IPS-15b (cell line): ENCODE data around the gene TBC1D24.

Source experiments
- H3K27me3 ChIP-seq: one replicate; pipeline ENCODE4 v1.6.1; 2013; ENCODE audit warnings: low read length; ENCODE audit not compliant: control insufficient read depth, insufficient read depth
- H3K36me3 ChIP-seq: one replicate; pipeline ENCODE4 v1.6.1; 2013; ENCODE audit warnings: low read length; ENCODE audit not compliant: control insufficient read depth, insufficient read depth
- H3K4me1 ChIP-seq: one replicate; pipeline ENCODE4 v1.6.1; 2013; ENCODE audit warnings: mild to moderate bottlenecking, low read length; ENCODE audit not compliant: control insufficient read depth, insufficient read depth
- H3K4me3 ChIP-seq: one replicate; pipeline ENCODE4 v1.5.1; 2013; ENCODE audit warnings: low read depth, low read length
- H3K9ac ChIP-seq: one replicate; pipeline ENCODE4 v1.6.1; 2013; ENCODE audit warnings: low read depth, mild to moderate bottlenecking, low read length
- H3K9me3 ChIP-seq: one replicate; pipeline ENCODE4 v1.6.1; 2013; ENCODE audit warnings: mild to moderate bottlenecking, low read length; ENCODE audit not compliant: control insufficient read depth, insufficient read depth

Gene TBC1D24

GRCh38 chr16:2520784-2521531 lies 46.0 kb downstream of the TBC1D24 start:
- Histone ChIP-seq H3K36me3 (peaks cover 14% of the 10 kb centered on the region), H3K9ac (peak overlapping the region; percentile 79), H3K4me3 (peak overlapping the region; percentile 67), H3K4me1 (peaks cover 2% of the 10 kb centered on the region), H3K27me3 (no peaks in the 10 kb centered on the region), H3K9me3 (no peaks in the 10 kb centered on the region)

DNA sequence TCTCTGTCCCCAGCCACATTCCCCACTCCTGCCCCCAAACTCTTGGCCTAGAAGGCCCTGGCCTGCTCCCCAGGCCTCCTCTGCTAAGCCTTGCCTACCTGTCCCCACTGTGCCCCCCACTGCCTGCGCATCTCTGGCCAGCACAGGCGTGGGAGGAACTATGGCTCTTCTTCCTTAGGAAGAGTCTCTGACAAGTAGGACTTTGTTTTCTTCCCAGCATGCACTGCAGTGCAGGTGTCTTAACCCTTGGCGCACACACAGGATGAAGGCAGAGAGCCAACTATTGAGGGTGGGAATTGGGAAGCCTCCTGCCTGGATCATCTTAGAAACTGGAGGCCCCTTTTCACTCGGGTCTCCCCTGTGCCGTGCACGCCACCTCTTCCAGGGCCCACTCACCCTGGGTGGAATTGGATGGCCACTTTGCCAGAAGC lies 48.9 kb downstream of the TBC1D24 start:
- peaks cover 29% of the 10 kb centered on the region for H3K36me3 ChIP-seq
- no peak overlapping the region for H3K4me3 ChIP-seq

GRCh38 chr16:2524339-2524938 lies 49.5 kb downstream of the TBC1D24 start:
- no peaks in the 10 kb centered on the region for H3K9me3 ChIP-seq
- no peak overlapping the region for H3K4me3 ChIP-seq
- H3K36me3 ChIP-seq, result peaks cover 34% of the 10 kb centered on the region
- H3K9ac ChIP-seq, result no peak overlapping the region
- H3K4me1 ChIP-seq, result no peaks in the 10 kb centered on the region
- H3K27me3 ChIP-seq, result no peaks in the 10 kb centered on the region

More for the DNA sequence above, 48.9 kb downstream of the TBC1D24 start:
- Histone ChIP-seq H3K9ac (no peak overlapping the region), H3K4me1 (no peaks in the 10 kb centered on the region), H3K9me3 (no peaks in the 10 kb centered on the region), H3K27me3 (no peaks in the 10 kb centered on the region)

DNA sequence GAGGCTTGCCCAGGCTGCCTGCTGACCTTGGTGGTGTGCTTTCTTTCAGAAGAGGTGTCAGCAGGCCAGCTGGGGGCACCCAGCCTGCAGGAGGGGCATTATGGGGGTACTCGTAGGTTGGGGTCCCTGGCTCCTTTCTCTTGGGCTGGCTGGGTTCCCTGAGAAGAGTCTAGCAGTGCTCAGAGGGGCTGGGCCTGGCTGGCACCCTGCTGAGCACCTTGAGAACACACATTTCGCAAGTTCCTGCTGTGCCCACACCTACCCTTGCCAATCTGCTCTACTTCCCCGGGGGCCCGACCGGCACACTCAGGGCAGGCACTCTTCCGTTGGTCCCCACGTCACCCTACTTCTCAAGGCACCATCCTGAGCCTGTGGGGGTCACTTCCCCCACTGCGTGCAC lies 51.2 kb downstream of the TBC1D24 start:
- H3K9me3 ChIP-seq, result no peaks in the 10 kb centered on the region
- no peak overlapping the region for H3K4me3 ChIP-seq
- no peaks in the 10 kb centered on the region for H3K27me3 ChIP-seq
- no peak overlapping the region for H3K9ac ChIP-seq
- peaks cover 43% of the 10 kb centered on the region for H3K36me3 ChIP-seq
- H3K4me1 ChIP-seq, result no peaks in the 10 kb centered on the region

GRCh38 chr16:2527071-2527783 lies 52.3 kb downstream of the TBC1D24 start:
- no peaks in the 10 kb centered on the region for H3K27me3 ChIP-seq
- peaks cover 43% of the 10 kb centered on the region for H3K36me3 ChIP-seq
- no peak overlapping the region for H3K9ac ChIP-seq

DNA sequence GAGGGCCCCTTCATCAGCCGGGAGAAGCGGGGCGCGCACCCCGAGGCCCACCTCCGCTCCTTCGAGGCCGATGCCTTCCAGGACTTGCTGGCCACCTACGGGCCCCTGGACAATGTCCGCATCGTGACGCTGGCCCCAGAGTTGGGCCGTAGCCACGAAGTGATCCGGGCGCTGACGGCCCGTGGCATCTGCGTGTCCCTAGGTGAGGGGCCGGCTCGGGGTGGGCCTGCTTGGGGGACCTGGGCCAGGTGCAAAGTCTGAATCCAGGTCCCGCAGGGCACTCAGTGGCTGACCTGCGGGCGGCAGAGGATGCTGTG lies 52.8 kb downstream of the TBC1D24 start:
- Histone ChIP-seq H3K9ac (no peak overlapping the region), H3K4me1 (no peaks in the 10 kb centered on the region), H3K9me3 (no peaks in the 10 kb centered on the region), H3K4me3 (no peak overlapping the region), H3K27me3 (no peaks in the 10 kb centered on the region), H3K36me3 (peaks cover 43% of the 10 kb centered on the region)

More at GRCh38 chr16:2527071-2527783, 52.3 kb downstream of the TBC1D24 start:
- Histone ChIP-seq H3K9me3 (no peaks in the 10 kb centered on the region), H3K4me3 (no peak overlapping the region), H3K4me1 (no peaks in the 10 kb centered on the region)

GRCh38 chr16:2528161-2529060 lies 53.5 kb downstream of the TBC1D24 start:
- Histone ChIP-seq H3K4me3 (no peak overlapping the region), H3K27me3 (no peaks in the 10 kb centered on the region), H3K9me3 (no peaks in the 10 kb centered on the region), H3K36me3 (peaks cover 40% of the 10 kb centered on the region), H3K9ac (no peak overlapping the region), H3K4me1 (no peaks in the 10 kb centered on the region)

DNA sequence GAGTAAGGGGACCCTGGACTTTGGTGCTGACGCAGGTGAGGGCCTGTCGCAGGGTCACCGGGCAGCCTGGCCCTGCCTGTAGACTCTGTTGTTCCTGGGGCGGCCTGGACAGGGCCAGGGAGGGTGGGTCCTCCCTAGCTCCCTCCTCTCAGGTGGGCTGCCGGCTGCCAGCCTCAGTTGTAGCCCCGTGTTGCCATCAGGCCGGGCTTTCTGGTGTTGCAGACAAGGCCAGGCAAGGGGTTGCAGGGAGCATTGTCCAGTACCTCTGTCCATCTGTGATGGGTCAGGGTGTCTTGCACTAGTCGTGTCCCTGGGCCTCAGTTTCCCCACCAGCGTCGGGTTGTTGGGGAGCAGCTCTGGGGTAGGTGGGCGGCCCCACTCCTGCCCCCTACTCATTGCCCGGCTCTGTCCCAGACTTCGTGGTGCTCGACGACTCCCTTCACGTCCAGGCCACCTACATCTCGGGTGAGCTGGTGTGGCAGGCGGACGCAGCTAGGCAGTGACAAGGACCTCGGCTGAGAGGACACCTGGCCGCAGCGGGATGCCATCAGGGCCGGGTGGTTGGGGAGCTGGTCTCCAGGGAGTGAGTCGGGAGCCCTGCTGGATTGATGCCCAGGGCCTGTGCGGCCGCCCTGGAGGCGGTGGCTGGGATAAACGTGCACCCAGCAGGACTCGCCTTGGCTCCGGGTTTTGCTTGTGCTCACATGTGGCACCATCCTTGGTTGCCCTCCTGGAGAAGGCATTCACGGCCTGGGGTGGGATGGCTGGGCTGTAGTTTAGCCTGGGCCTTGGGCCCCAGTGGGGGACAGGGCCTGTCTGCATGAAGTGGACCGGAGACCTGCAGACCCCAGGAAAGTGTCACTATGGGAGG lies 54.4 kb downstream of the TBC1D24 start:
- Histone ChIP-seq H3K4me1 (no peaks in the 10 kb centered on the region), H3K27me3 (no peaks in the 10 kb centered on the region), H3K4me3 (no peak overlapping the region), H3K36me3 (peaks cover 33% of the 10 kb centered on the region), H3K9me3 (no peaks in the 10 kb centered on the region), H3K9ac (no peak overlapping the region)

DNA sequence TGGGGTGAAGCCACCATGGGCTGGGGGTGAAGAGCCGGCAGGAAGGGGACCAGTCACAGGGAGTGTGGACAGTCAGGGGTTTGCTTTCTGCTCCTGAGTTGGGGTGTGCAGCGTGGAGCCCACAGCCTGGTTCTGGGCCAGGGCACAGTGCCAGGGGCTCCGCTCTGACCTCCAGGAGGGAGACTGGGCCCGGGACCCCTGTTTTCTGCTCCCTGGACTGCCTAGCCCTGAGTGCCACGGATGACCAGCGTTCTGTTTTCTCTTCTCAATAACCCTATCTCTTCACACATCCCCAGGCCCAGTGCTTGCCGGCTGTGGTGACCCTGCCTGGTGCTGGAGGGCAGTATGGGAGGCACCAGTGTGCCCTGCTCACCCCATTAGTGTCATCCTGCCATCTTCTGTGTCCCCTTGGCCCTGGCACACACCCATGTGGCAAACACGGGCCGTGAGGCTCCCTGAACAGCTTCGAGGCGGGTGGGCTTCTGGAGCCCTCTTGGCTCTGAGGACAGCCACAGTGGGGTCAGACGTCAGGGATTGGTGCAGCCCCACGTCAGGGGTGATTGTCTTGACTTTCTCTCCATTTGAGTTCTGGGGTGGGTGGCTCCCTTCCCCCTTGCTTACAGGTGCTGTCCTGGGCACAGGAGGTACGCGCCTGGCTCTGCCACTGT lies 55.2 kb downstream of the TBC1D24 start:
- H3K36me3 ChIP-seq, result peaks cover 29% of the 10 kb centered on the region
- H3K9ac ChIP-seq, result no peak overlapping the region
- no peak overlapping the region for H3K4me3 ChIP-seq
- H3K4me1 ChIP-seq, result no peaks in the 10 kb centered on the region
- no peaks in the 10 kb centered on the region for H3K27me3 ChIP-seq
- H3K9me3 ChIP-seq, result no peaks in the 10 kb centered on the region

DNA sequence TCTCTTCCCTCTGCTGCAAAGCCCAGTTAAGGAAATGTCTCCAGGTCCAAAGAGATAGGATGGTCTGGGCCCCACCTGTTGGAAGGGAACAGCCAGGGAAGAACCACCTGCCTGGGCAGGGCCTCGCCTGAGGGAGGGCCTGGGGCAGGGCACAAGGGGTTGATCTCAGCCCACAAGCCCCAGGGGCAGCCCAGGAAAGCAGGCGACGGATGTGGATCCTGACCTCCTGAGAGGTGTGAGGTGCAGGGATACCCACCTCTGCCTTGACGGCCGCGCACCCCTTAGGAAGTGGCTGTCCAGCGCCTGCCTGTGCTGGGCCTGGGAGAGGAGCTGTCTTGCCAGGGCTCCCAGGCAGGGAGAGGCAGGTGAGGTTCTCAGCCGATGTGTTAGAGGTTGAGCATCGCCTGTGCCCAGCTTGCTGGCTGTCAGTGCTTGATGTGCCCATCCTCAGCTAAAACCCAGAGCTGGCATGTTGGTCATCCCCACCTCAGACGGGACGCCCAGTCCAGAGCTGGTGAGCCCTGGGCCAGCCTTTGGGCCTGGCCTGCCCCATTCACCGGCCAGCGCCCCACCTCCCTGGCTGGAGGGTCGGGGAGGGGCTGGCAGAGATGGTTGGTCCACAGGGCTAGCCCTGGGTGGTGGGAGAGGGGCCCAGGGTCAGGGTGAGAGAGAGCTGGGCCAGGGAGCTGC lies 55.8 kb downstream of the TBC1D24 start:
- Histone ChIP-seq H3K36me3 (peaks cover 29% of the 10 kb centered on the region), H3K27me3 (no peaks in the 10 kb centered on the region), H3K4me3 (peak overlapping the region; percentile 71), H3K4me1 (no peaks in the 10 kb centered on the region), H3K9ac (no peak overlapping the region), H3K9me3 (no peaks in the 10 kb centered on the region)
